ENCODE measurements around the gene UBE2J2.

GRCh38 chr1:1262758-1263157, 10.9 kb downstream of the UBE2J2 start:
- no peak for TF ChIP-seq TARDBP (IDR thresholded peaks at IDR 0.05)
- no peak for TF ChIP-seq L3MBTL2 (conservative IDR thresholded peaks at IDR 0.05)
- TF ChIP-seq SP1 (IDR thresholded peaks at IDR 0.05), result no peak
- TF ChIP-seq FOXA1 (IDR thresholded peaks at IDR 0.05), result no peak

All from HEK293T (cell line).